Sigmoid colon (tissue), 7 donors: ENCODE data around the gene PRR18. TPM values are rescaled to one million over a fixed set of nuclear protein-coding genes. Genes with fewer than 3 reads are reported as not detected.

Experiments used
- DNase-seq: peaks from one replicate; pipeline ENCODE4 v3.0.0-alpha.2; 2019
- H3K27ac ChIP-seq, 4 donors: fragments of 200-600 bp; sonication (generic); one replicate each; pipeline ENCODE4 v1.5.1; 2016 to 2019; ENCODE audit warnings: mild to moderate bottlenecking in 1 of 4
- H3K27me3 ChIP-seq, 3 donors: fragments of 200-600 bp; sonication (generic); one replicate each; pipeline ENCODE4 v1.5.1; 2019; ENCODE audit warnings: mild to moderate bottlenecking in 1 of 3
- H3K36me3 ChIP-seq, 4 donors: fragments of 200-600 bp; sonication (generic); one replicate each; pipeline ENCODE4 v1.5.1; 2016 to 2019
- H3K4me1 ChIP-seq, 4 donors: fragments of 200-600 bp; sonication (generic); one replicate each; pipeline ENCODE4 v1.5.1; 2017 to 2019
- H3K4me3 ChIP-seq, 4 donors: fragments of 200-600 bp; sonication (generic); one replicate each; pipeline ENCODE4 v1.5.1; 2017 to 2019; ENCODE audit warnings: mild to moderate bottlenecking in 2 of 4, moderate library complexity in 1 of 4
- H3K9me3 ChIP-seq, 4 donors: fragments of 200-600 bp in 3 of 4; sonication (generic) in 3 of 4; one replicate each; pipeline versions ENCODE4 v1.5.1 to v1.6.1; 2013 to 2019
- EP300 ChIP-seq, 4 donors: sonication (generic); formaldehyde crosslinking; IDR thresholded peaks; one replicate each; pipeline ENCODE4 v1.6.1; 2017; ENCODE audit warnings: antibody characterized with exemption in 4 of 4
- POLR2A ChIP-seq, 2 donors: fragments of 450-650 bp; IDR thresholded peaks; one replicate each; pipeline ENCODE4 v1.6.1; 2016; ENCODE audit warnings: antibody characterized with exemption in 2 of 2, mild to moderate bottlenecking in 2 of 2, moderate library complexity in 2 of 2
- POLR2AphosphoS5 ChIP-seq, 4 donors: sonication (generic); formaldehyde crosslinking; IDR thresholded peaks; one replicate each; pipeline ENCODE4 v1.6.1; 2017; ENCODE audit warnings: antibody characterized with exemption in 4 of 4
- WGBS, 2 donors: extraction: QIAGEN DNeasy Blood & Tissue Kit; methylation state at CpG; one replicate each; pipeline ENCODE4 v1.1.7; 2013; 5-methylcytosine and 5-hydroxymethylcytosine counted together
- intact Hi-C: fragments of 100-400 bp; cut with DNase I; formaldehyde crosslinking; loops from one replicate; pipeline ENCODE4 v1.15.1; 2023
- polyA plus RNA-seq, 3 donors: library from polyadenylated mRNA; stranded (reverse); fragments of 200-250 nt; gene quantifications; one replicate each; pipeline ENCODE4 v1.2.3, GENCODE V29; 2013
- total RNA-seq, 4 donors: library from RNA; depleted of rRNA; stranded (reverse); fragments of >200 nt; gene quantifications; one replicate each; pipeline ENCODE4 v1.1.0, GENCODE V29; 2016
- TF ChIP-seq, protein P1 (sequence below), 4 experiments: fragments of 450-650 bp in 3 of 4; fragments of 200-600 bp in 1 of 4; IDR thresholded peaks; one replicate each; pipeline ENCODE4 v1.5.1; 2016 to 2019; ENCODE audit warnings: antibody characterized with exemption in 4 of 4, mild to moderate bottlenecking in 3 of 4, moderate library complexity in 2 of 4
- donor health status: healthy with polysubstance abuse.
- donor health status: Bipolar disorder and iron deficiency.
- donor health status: healthy.

The PRR18 gene
- total and polyA plus RNA-seq, 7 donors, result 0.06 to 0.41 TPM; not detected in 5

DNA sequence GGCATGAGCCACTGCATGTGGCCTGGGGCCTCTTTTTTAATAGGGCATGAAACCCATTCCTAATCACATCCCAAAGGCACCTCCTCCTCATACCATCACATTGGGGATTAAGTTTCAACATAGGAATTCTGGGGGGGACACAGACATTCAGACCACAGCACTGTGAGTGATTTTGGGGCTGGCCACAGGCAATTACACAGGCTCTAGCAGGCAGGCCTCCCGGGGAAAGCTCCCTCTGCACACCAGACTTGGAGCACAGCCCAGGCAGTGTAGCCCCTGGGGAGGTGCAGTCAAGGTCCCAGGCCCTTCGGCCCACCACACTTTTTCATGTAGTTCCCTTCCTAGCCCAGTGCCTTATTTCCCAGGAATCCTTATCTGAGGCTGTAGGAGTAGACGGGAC lies 28.7 kb upstream of the PRR18 start:
- TF ChIP-seq POLR2AphosphoS5 (IDR thresholded peaks at IDR 0.05), result no peak
- TF ChIP-seq, protein P1, sequence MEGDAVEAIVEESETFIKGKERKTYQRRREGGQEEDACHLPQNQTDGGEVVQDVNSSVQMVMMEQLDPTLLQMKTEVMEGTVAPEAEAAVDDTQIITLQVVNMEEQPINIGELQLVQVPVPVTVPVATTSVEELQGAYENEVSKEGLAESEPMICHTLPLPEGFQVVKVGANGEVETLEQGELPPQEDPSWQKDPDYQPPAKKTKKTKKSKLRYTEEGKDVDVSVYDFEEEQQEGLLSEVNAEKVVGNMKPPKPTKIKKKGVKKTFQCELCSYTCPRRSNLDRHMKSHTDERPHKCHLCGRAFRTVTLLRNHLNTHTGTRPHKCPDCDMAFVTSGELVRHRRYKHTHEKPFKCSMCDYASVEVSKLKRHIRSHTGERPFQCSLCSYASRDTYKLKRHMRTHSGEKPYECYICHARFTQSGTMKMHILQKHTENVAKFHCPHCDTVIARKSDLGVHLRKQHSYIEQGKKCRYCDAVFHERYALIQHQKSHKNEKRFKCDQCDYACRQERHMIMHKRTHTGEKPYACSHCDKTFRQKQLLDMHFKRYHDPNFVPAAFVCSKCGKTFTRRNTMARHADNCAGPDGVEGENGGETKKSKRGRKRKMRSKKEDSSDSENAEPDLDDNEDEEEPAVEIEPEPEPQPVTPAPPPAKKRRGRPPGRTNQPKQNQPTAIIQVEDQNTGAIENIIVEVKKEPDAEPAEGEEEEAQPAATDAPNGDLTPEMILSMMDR (IDR thresholded peaks at IDR 0.05), result no peak
- no peak for TF ChIP-seq POLR2A (IDR thresholded peaks at IDR 0.05)
- no peak for TF ChIP-seq EP300 (IDR thresholded peaks at IDR 0.05)
- Histone ChIP-seq H3K27ac (no peak overlapping the region), H3K4me1 (peaks cover 0 to 58% (median 39%) of the 10 kb centered on the region in 4 donors), H3K27me3 (no peaks in the 10 kb centered on the region), H3K4me3 (no peak overlapping the region), H3K36me3 (peaks cover 0 to 28% (median 0%) of the 10 kb centered on the region in 4 donors), H3K9me3 (no peaks in the 10 kb centered on the region)
- no peak for DNase-seq
- 88 to 89% methylated on average over 3 of the region's 3 CpGs for WGBS, 2 donors
- intact Hi-C loops, result no loop called here

DNA sequence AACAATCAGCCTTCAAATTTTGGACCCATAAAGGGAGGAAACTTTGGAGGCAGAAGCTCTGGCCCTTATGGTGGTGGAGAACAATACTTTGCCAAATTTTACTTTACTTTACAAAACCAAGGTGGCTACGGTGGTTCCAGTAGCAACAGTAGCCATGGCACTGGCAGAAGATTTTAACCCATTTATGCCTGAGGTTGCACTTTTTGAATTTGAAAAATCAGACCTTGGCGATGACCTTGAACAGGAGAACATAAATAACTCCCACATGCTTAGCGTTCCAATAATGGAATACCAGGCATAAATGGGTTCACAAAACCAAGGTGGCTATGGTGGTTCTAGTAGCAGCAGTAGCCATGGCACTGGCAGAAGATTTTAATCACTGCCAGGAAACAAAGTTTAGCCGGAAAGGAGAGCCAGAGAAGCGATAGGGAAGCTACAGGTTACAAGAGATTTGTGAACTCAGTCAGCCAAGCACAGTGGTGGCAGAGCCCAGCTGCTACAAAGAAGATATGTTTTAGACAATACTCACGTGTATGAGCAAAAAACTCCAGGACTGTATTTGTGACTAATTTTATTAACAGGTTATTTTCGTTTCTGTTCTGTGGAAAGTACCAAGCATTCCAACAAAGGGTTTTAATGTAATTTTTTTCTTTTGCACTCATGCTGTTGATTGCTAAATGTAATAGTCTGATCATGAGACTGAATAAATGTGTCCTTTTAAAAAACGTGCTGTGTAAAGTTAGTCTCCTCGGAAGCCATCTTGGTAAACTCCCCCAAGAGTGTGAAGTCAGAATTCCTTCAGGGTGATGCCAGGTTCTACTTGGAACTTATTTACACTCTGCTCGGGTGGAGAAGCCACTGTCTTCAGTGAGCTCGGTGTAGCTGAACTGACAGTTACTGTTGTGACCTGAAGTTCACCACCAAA lies 27.4 kb upstream of the PRR18 start:
- Histone ChIP-seq H3K36me3 (peaks cover 0 to 28% (median 0%) of the 10 kb centered on the region in 4 donors), H3K27me3 (no peaks in the 10 kb centered on the region), H3K4me1 (peaks cover 0 to 52% (median 39%) of the 10 kb centered on the region in 4 donors), H3K27ac (no peak overlapping the region), H3K4me3 (no peak overlapping the region), H3K9me3 (no peaks in the 10 kb centered on the region)
- no peak for TF ChIP-seq POLR2A (IDR thresholded peaks at IDR 0.05)
- TF ChIP-seq POLR2AphosphoS5 (IDR thresholded peaks at IDR 0.05), result no peak
- TF ChIP-seq, protein P1 (IDR thresholded peaks at IDR 0.05), result no peak
- TF ChIP-seq EP300 (IDR thresholded peaks at IDR 0.05), result no peak
- no peak for DNase-seq
- intact Hi-C loops, result no loop called here
- WGBS, 2 donors, result 83 to 87% methylated on average over 11 of the region's 11 CpGs

- Histone ChIP-seq H3K4me1 (peaks cover 0 to 51% (median 37%) of the 10 kb centered on the region in 4 donors), H3K4me3 (no peak overlapping the region), H3K27me3 (no peaks in the 10 kb centered on the region), H3K36me3 (peaks cover 0 to 28% (median 0%) of the 10 kb centered on the region in 4 donors), H3K9me3 (no peaks in the 10 kb centered on the region), H3K27ac (no peak overlapping the region)
- 90 to 95% methylated on average over 8 of the region's 8 CpGs for WGBS, 2 donors
- TF ChIP-seq, protein P1 (IDR thresholded peaks at IDR 0.05), result no peak
- TF ChIP-seq POLR2AphosphoS5 (IDR thresholded peaks at IDR 0.05), result no peak
- TF ChIP-seq EP300 (IDR thresholded peaks at IDR 0.05), result no peak
- no peak for TF ChIP-seq POLR2A (IDR thresholded peaks at IDR 0.05)
- intact Hi-C loops, result no loop called here
- no peak for DNase-seq
Measured at GRCh38 chr6:166334878-166335277, 26.7 kb upstream of the PRR18 start.

DNA sequence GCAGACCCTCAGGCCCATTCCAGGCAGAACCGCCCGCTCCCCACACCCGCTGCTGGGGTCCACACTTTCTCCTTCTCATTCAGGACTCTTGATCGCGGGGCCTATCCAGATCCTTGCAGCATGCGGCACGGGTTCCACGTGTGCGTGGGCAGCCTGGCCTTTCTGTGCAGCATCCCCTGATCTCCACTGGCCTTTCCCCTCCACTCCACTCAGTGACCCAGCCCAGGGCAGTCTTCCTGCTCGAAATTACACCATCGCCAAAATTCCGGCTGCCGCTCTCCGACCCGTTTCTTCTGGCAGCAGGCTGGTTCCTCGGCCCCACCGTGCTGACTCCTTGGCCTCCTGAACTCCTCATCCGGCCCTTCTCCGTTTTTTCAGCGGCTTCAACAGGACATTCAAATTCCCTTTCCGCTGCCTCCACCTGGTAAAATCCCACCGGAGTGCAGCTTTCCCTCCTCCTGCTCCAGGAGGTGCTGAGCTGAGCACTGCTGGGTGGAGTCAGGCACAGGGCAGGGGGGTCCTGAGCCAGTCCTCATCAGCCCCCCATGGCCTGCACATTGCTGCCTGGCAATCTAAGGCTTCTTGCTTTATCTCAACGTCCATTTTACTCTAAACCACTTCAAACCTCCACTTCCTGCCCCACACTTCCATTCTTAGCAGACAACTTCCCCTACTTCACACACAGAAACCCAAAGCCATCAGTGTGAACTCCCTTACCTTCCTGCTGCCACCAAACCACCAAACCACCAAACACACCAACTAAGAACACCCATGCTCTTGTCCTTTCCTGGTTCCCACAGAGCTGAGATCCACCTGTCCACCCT lies 25.2 kb upstream of the PRR18 start:
- DNase-seq, result no peak
- Histone ChIP-seq H3K27me3 (no peaks in the 10 kb centered on the region), H3K9me3 (no peaks in the 10 kb centered on the region), H3K4me3 (no peak overlapping the region), H3K27ac (no peak overlapping the region), H3K4me1 (peaks cover 0 to 37% (median 28%) of the 10 kb centered on the region in 4 donors), H3K36me3 (peaks cover 0 to 35% (median 0%) of the 10 kb centered on the region in 4 donors)
- 84 to 91% methylated on average over 23 of the region's 23 CpGs for WGBS, 2 donors
- intact Hi-C loops, result no loop called here
- TF ChIP-seq EP300 (IDR thresholded peaks at IDR 0.05), result no peak
- TF ChIP-seq POLR2AphosphoS5 (IDR thresholded peaks at IDR 0.05), result no peak
- TF ChIP-seq, protein P1 (IDR thresholded peaks at IDR 0.05), result no peak
- no peak for TF ChIP-seq POLR2A (IDR thresholded peaks at IDR 0.05)
